Sigmoid colon (tissue), 7 donors: ENCODE data around the gene STIM2. TPM values are rescaled to one million over a fixed set of nuclear protein-coding genes. Genes with fewer than 3 reads are reported as not detected.

Experiments used
- DNase-seq: peaks from one replicate; pipeline ENCODE4 v3.0.0-alpha.2; 2019
- H3K27ac ChIP-seq, 4 donors: fragments of 200-600 bp; sonication (generic); one replicate each; pipeline ENCODE4 v1.5.1; 2016 to 2019; ENCODE audit warnings: mild to moderate bottlenecking in 1 of 4
- H3K27me3 ChIP-seq, 3 donors: fragments of 200-600 bp; sonication (generic); one replicate each; pipeline ENCODE4 v1.5.1; 2019; ENCODE audit warnings: mild to moderate bottlenecking in 1 of 3
- H3K36me3 ChIP-seq, 4 donors: fragments of 200-600 bp; sonication (generic); one replicate each; pipeline ENCODE4 v1.5.1; 2016 to 2019
- H3K4me1 ChIP-seq, 4 donors: fragments of 200-600 bp; sonication (generic); one replicate each; pipeline ENCODE4 v1.5.1; 2017 to 2019
- H3K4me3 ChIP-seq, 4 donors: fragments of 200-600 bp; sonication (generic); one replicate each; pipeline ENCODE4 v1.5.1; 2017 to 2019; ENCODE audit warnings: mild to moderate bottlenecking in 2 of 4, moderate library complexity in 1 of 4
- H3K9me3 ChIP-seq, 4 donors: fragments of 200-600 bp in 3 of 4; sonication (generic) in 3 of 4; one replicate each; pipeline versions ENCODE4 v1.5.1 to v1.6.1; 2013 to 2019
- CTCF ChIP-seq, 4 experiments: fragments of 450-650 bp in 3 of 4; fragments of 200-600 bp in 1 of 4; IDR thresholded peaks; one replicate each; pipeline ENCODE4 v1.5.1; 2016 to 2019; ENCODE audit warnings: antibody characterized with exemption in 4 of 4, mild to moderate bottlenecking in 3 of 4, moderate library complexity in 2 of 4
- EP300 ChIP-seq, 4 donors: sonication (generic); formaldehyde crosslinking; IDR thresholded peaks; one replicate each; pipeline ENCODE4 v1.6.1; 2017; ENCODE audit warnings: antibody characterized with exemption in 4 of 4
- POLR2A ChIP-seq, 2 donors: fragments of 450-650 bp; IDR thresholded peaks; one replicate each; pipeline ENCODE4 v1.6.1; 2016; ENCODE audit warnings: antibody characterized with exemption in 2 of 2, mild to moderate bottlenecking in 2 of 2, moderate library complexity in 2 of 2
- POLR2AphosphoS5 ChIP-seq, 4 donors: sonication (generic); formaldehyde crosslinking; IDR thresholded peaks; one replicate each; pipeline ENCODE4 v1.6.1; 2017; ENCODE audit warnings: antibody characterized with exemption in 4 of 4
- WGBS, 2 donors: extraction: QIAGEN DNeasy Blood & Tissue Kit; methylation state at CpG; one replicate each; pipeline ENCODE4 v1.1.7; 2013; 5-methylcytosine and 5-hydroxymethylcytosine counted together
- intact Hi-C: fragments of 100-400 bp; cut with DNase I; formaldehyde crosslinking; loops from one replicate; pipeline ENCODE4 v1.15.1; 2023
- polyA plus RNA-seq, 3 donors: library from polyadenylated mRNA; stranded (reverse); fragments of 200-250 nt; gene quantifications; one replicate each; pipeline ENCODE4 v1.2.3, GENCODE V29; 2013
- total RNA-seq, 4 donors: library from RNA; depleted of rRNA; stranded (reverse); fragments of >200 nt; gene quantifications; one replicate each; pipeline ENCODE4 v1.1.0, GENCODE V29; 2016
- donor health status: healthy with polysubstance abuse.
- donor health status: Bipolar disorder and iron deficiency.
- donor health status: healthy.

The STIM2 gene
- total and polyA plus RNA-seq, 7 donors, result 3.0 to 16.8 (median 14.1) TPM

- Histone ChIP-seq H3K27ac (no peak overlapping the region), H3K27me3 (no peaks in the 10 kb centered on the region), H3K36me3 (no peaks in the 10 kb centered on the region), H3K4me1 (peaks cover 0 to 4% (median 0%) of the 10 kb centered on the region in 4 donors), H3K4me3 (no peak overlapping the region), H3K9me3 (no peaks in the 10 kb centered on the region)
- DNase-seq, result no peak
- TF ChIP-seq EP300 (IDR thresholded peaks at IDR 0.05) (no peak), POLR2A (IDR thresholded peaks at IDR 0.05) (no peak)
- intact Hi-C loops, result no loop called here
- WGBS, 2 donors, result 81% methylated on average over 5 of the region's 5 CpGs
Observed at GRCh38 chr4:26878794-26879391, 18.3 kb downstream of the STIM2 start.

GRCh38 chr4:26879805-26880204 lies 19.2 kb downstream of the STIM2 start:
- TF ChIP-seq EP300 (IDR thresholded peaks at IDR 0.05) (no peak), POLR2AphosphoS5 (IDR thresholded peaks at IDR 0.05) (no peak)
- Histone ChIP-seq H3K9me3 (no peaks in the 10 kb centered on the region), H3K27ac (no peak overlapping the region), H3K36me3 (no peaks in the 10 kb centered on the region), H3K4me1 (peaks cover 0 to 4% (median 0%) of the 10 kb centered on the region in 4 donors), H3K27me3 (no peaks in the 10 kb centered on the region), H3K4me3 (no peak overlapping the region)
- intact Hi-C loops, result no loop called here
- 91 to 94% methylated on average over 2 of the region's 2 CpGs for WGBS, 2 donors
- DNase-seq, result no peak

GRCh38 chr4:26884026-26884425 lies 23.4 kb downstream of the STIM2 start:
- no peaks in the 10 kb centered on the region for H3K9me3 ChIP-seq
- intact Hi-C loops, result no loop called here
- 48 to 72% methylated on average over 2 of the region's 2 CpGs for WGBS, 2 donors
- TF ChIP-seq POLR2A (IDR thresholded peaks at IDR 0.05) (no peak), EP300 (IDR thresholded peaks at IDR 0.05) (no peak)
- no peaks in the 10 kb centered on the region for H3K36me3 ChIP-seq
- no peak overlapping the region for H3K4me3 ChIP-seq
- no peak overlapping the region for H3K27ac ChIP-seq
- no peak for DNase-seq
- no peaks in the 10 kb centered on the region for H3K27me3 ChIP-seq
- H3K4me1 ChIP-seq, result peaks cover 0 to 10% (median 2%) of the 10 kb centered on the region in 4 donors

- no peak for DNase-seq
- Histone ChIP-seq H3K27ac (no peak overlapping the region), H3K4me3 (no peak overlapping the region), H3K4me1 (peaks cover 0 to 10% (median 2%) of the 10 kb centered on the region in 4 donors), H3K36me3 (no peaks in the 10 kb centered on the region), H3K27me3 (no peaks in the 10 kb centered on the region), H3K9me3 (no peaks in the 10 kb centered on the region)
- TF ChIP-seq EP300 (IDR thresholded peaks at IDR 0.05) (no peak), CTCF (IDR thresholded peaks at IDR 0.05) (no peak), POLR2A (IDR thresholded peaks at IDR 0.05) (no peak), POLR2AphosphoS5 (IDR thresholded peaks at IDR 0.05) (no peak)
- intact Hi-C loops, result no loop called here
- 48 to 77% methylated on average over 5 of the region's 5 CpGs for WGBS, 2 donors
Observed at GRCh38 chr4:26884486-26884988, 23.9 kb downstream of the STIM2 start.

- peaks cover 0 to 10% (median 0%) of the 10 kb centered on the region in 4 donors for H3K4me1 ChIP-seq
- H3K36me3 ChIP-seq, result no peaks in the 10 kb centered on the region
- TF ChIP-seq CTCF (IDR thresholded peaks at IDR 0.05) (no peak), EP300 (IDR thresholded peaks at IDR 0.05) (no peak), POLR2A (IDR thresholded peaks at IDR 0.05) (no peak), POLR2AphosphoS5 (IDR thresholded peaks at IDR 0.05) (no peak)
- DNase-seq, result no peak
- H3K27ac ChIP-seq, result no peak overlapping the region
- no peak overlapping the region for H3K4me3 ChIP-seq
- no peaks in the 10 kb centered on the region for H3K9me3 ChIP-seq
- no peaks in the 10 kb centered on the region for H3K27me3 ChIP-seq
- intact Hi-C loops, result no loop called here
- 14 to 21% methylated on average over 2 of the region's 2 CpGs for WGBS, 2 donors
Observed at GRCh38 chr4:26885912-26886274, 25.3 kb downstream of the STIM2 start.

GRCh38 chr4:26887143-26887542 lies 26.5 kb downstream of the STIM2 start:
- no peak for DNase-seq
- Histone ChIP-seq H3K27me3 (no peaks in the 10 kb centered on the region), H3K36me3 (no peaks in the 10 kb centered on the region), H3K27ac (no peak overlapping the region), H3K9me3 (no peaks in the 10 kb centered on the region), H3K4me1 (peaks cover 0 to 10% (median 0%) of the 10 kb centered on the region in 4 donors), H3K4me3 (no peak overlapping the region)
- no peak for TF ChIP-seq POLR2A (IDR thresholded peaks at IDR 0.05)
- no peak for TF ChIP-seq EP300 (IDR thresholded peaks at IDR 0.05)
- TF ChIP-seq CTCF (IDR thresholded peaks at IDR 0.05), result no peak
- no peak for TF ChIP-seq POLR2AphosphoS5 (IDR thresholded peaks at IDR 0.05)
- intact Hi-C loops, result no loop called here
- 16 to 27% methylated on average over 3 of the region's 3 CpGs for WGBS, 2 donors
